NCI-H82 treated with DMSO at 0.1 percent for 48 hours (cell line): ENCODE results near the gene LHX8.

ENCODE experiments used
- DNase-seq: peaks from one replicate; lab custom pipeline; 2025; ENCODE audit not compliant: unreplicated experiment; lab: John Stamatoyannopoulos, UW

The LHX8 gene

GRCh38 chr1:75203415-75204277 is 69.5 kb downstream of the LHX8 start:
- DNase-seq: peak; percentile 29

- DNase-seq: no peak
Measured at GRCh38 chr1:75208862-75209261, 74.7 kb downstream of the LHX8 start.
